Activated CD4-positive, alpha-beta T cell treated with anti-CD3 and anti-CD28 coated beads for 36 hours (primary cell): Measurements from ENCODE around the gene PCDHA13. TPM values are rescaled to one million over a fixed set of nuclear protein-coding genes. Genes with fewer than 3 reads are reported as not detected.
"Not testable (repeated sequence)": the region's sequence is repeated elsewhere in the genome, so short reads cannot be mapped to it uniquely, and the experiment has no call there.

ENCODE experiments used
- ATAC-seq: fragments of 200-7000 bp; cut with Tn5 transposase; one replicate; pipeline ENCODE4 v1.10.0; 2021; ENCODE audit warnings: mild to moderate bottlenecking, moderate library complexity
- CTCF ChIA-PET: fragments of 350-600 bp; sonication (Branson Sonifier 250); formaldehyde crosslinking; loops from one replicate; lab custom pipeline; 2021; ENCODE audit warnings: antibody characterized with exemption; lab: Charles Lee
- POLR2A ChIA-PET: fragments of 350-600 bp; sonication (Branson Sonifier 250); formaldehyde crosslinking; loops from one replicate; lab custom pipeline; 2021; ENCODE audit warnings: antibody characterized with exemption, inconsistent platforms; lab: Charles Lee
- DNase-seq: peaks from one replicate; pipeline ENCODE4 v3.0.0-alpha.2; 2020
- H3K27ac Mint-ChIP-seq: one replicate; pipeline ENCODE4 v1.8.0; 2021; ENCODE audit warnings: mixed read lengths
- H3K27me3 Mint-ChIP-seq: one replicate; pipeline ENCODE4 v1.8.0; 2021; ENCODE audit warnings: mixed read lengths
- H3K36me3 Mint-ChIP-seq: one replicate; pipeline ENCODE4 v1.8.0; 2021; ENCODE audit warnings: low read depth, mixed read lengths
- H3K4me1 Mint-ChIP-seq: one replicate; pipeline ENCODE4 v1.8.0; 2021; ENCODE audit warnings: mixed read lengths
- H3K4me3 Mint-ChIP-seq: one replicate; pipeline ENCODE4 v1.8.0; 2021; ENCODE audit warnings: mild to moderate bottlenecking, moderate library complexity, mixed read lengths
- H3K9me3 Mint-ChIP-seq: one replicate; pipeline ENCODE4 v1.8.0; 2021; ENCODE audit warnings: low read depth, mixed read lengths
- intact Hi-C, 2 experiments: fragments of 100-400 bp; cut with DNase I in 1 of 2; cut with micrococcal nuclease in 1 of 2; formaldehyde crosslinking; loops; one replicate each; pipeline versions ENCODE4 v1.14.2 to v1.15.1; 2022 to 2024; cut with DNase I, micrococcal nuclease
- total RNA-seq, 2 experiments: library from RNA; stranded (reverse); gene quantifications; one replicate each; pipeline ENCODE4 v1.2.3, GENCODE V29; 2021

The PCDHA13 gene
- total RNA-seq, 2 experiments from 2014 or later: not detected

GRCh38 chr5:140875085-140876065 lies 6.5 kb upstream of the PCDHA13 start, which contains the start of gene PCDHA12:
Gene PCDHA12 (plus strand): TSS chr5:140875308. CDS start chr5:140875473, 165 bp downstream.
- no peaks in the 10 kb centered on the region for H3K36me3 Mint-ChIP-seq
- intact Hi-C loops: loop anchor here (5.0 to 10.0 kb wide), 3 partner anchors 52 to 529 kb away; partner anchors contain the start of genes PCDHAC1 (in 1 of the 2), PCDHGA5 (in 1 of the 2), PCDHGA9 (in 1 of the 2) and PCDHGB6 (in 1 of the 2)
- no peak within 1 kb of the TSS for H3K27ac Mint-ChIP-seq
- no peaks in the 10 kb centered on the region for H3K4me1 Mint-ChIP-seq
- ATAC-seq: no peak
- no peak within 1 kb of the TSS for H3K4me3 Mint-ChIP-seq
- peaks cover 19% of the 10 kb centered on the region for H3K9me3 Mint-ChIP-seq
- CTCF ChIA-PET: interaction anchor here (0.8 to 0.9 kb wide), 2 partner anchors 16 to 166 kb away, joined by 3 to 4 read pairs; no protein-coding TSS in a partner anchor
- no peak for DNase-seq
- POLR2A ChIA-PET: no interaction called here
- H3K27me3 Mint-ChIP-seq: peaks cover 38% of the 10 kb centered on the region

- CTCF ChIA-PET: interaction anchor here (0.7 to 0.8 kb wide), 2 partner anchors 47 to 164 kb away, joined by 3 to 4 read pairs; no protein-coding TSS in a partner anchor
- H3K36me3 Mint-ChIP-seq, H3K27ac Mint-ChIP-seq, POLR2A ChIA-PET, H3K4me1 Mint-ChIP-seq, ATAC-seq, H3K4me3 Mint-ChIP-seq, DNase-seq: not testable (repeated sequence)
- H3K27me3 Mint-ChIP-seq: peaks cover 47% of the 10 kb centered on the region
- intact Hi-C loops: loop anchor here (5.0 to 10.0 kb wide), 3 partner anchors 51 to 528 kb away; partner anchors contain the start of genes PCDHAC1 (in 1 of the 2), PCDHGA5 (in 1 of the 2), PCDHGA9 (in 1 of the 2) and PCDHGB6 (in 1 of the 2)
- H3K9me3 Mint-ChIP-seq: peaks cover 26% of the 10 kb centered on the region
These were observed 5.2 kb upstream of the PCDHA13 start for GRCh38 chr5:140876541-140877261.

GRCh38 chr5:140877262-140877581 lies 4.7 kb upstream of the PCDHA13 start:
- Mint-ChIP-seq H3K27ac (no peak overlapping the region), H3K4me3 (no peak overlapping the region), H3K4me1 (no peaks in the 10 kb centered on the region), H3K36me3 (no peaks in the 10 kb centered on the region), H3K27me3 (peaks cover 51% of the 10 kb centered on the region), H3K9me3 (peaks cover 27% of the 10 kb centered on the region)
- DNase-seq (no peak), ATAC-seq (no peak)
- intact Hi-C loops: loop anchor here (5.0 to 10.0 kb wide), 3 partner anchors 50 to 528 kb away; partner anchors contain the start of genes PCDHAC1 (in 1 of the 2), PCDHGA5 (in 1 of the 2), PCDHGA9 (in 1 of the 2) and PCDHGB6 (in 1 of the 2)
- POLR2A ChIA-PET: no interaction called here
- CTCF ChIA-PET: no interaction called here

GRCh38 chr5:140882591-140882899 lies 621 bp downstream of the PCDHA13 start:
- intact Hi-C loops: loop anchor here (1.0 to 10.0 kb wide), 3 partner anchors 35 to 159 kb away; partner anchors contain the start of genes PCDHA7 (in 1 of the 2) and PCDHA9 (in 1 of the 2)
- Mint-ChIP-seq H3K4me1 (no peaks in the 10 kb centered on the region), H3K27ac (no peak overlapping the region)

GRCh38 chr5:140883373-140883772 lies 1.4 kb downstream of the PCDHA13 start:
- no peak overlapping the region for H3K27ac Mint-ChIP-seq
- POLR2A ChIA-PET: no interaction called here
- no peak for DNase-seq
- H3K27me3 Mint-ChIP-seq: peaks cover 34% of the 10 kb centered on the region
- CTCF ChIA-PET: interaction anchor here (1.0 kb wide), 1 partner anchor 9 kb away, joined by 3 read pairs; no protein-coding TSS in a partner anchor
- ATAC-seq: no peak
- H3K36me3 Mint-ChIP-seq: peaks cover 3% of the 10 kb centered on the region
- intact Hi-C loops: loop anchor here (5.0 to 10.0 kb wide), 2 partner anchors 36 to 49 kb away; partner anchors contain the start of genes PCDHA7 (in 1 of the 2) and PCDHA9 (in 1 of the 2)
- H3K4me1 Mint-ChIP-seq: no peaks in the 10 kb centered on the region
- H3K4me3 Mint-ChIP-seq: no peak overlapping the region
- H3K9me3 Mint-ChIP-seq: peaks cover 19% of the 10 kb centered on the region

More at GRCh38 chr5:140882591-140882899, 621 bp downstream of the PCDHA13 start:
- ATAC-seq: no peak
- ChIA-PET POLR2A (no interaction called here), CTCF (interaction anchor here (1.0 kb wide), 1 partner anchor 10 kb away, joined by 3 read pairs; no protein-coding TSS in a partner anchor)
- Mint-ChIP-seq H3K4me3 (no peak overlapping the region), H3K36me3 (peaks cover 3% of the 10 kb centered on the region), H3K9me3 (peaks cover 19% of the 10 kb centered on the region), H3K27me3 (peaks cover 34% of the 10 kb centered on the region)
- DNase-seq: no peak

- POLR2A ChIA-PET: no interaction called here
- Mint-ChIP-seq H3K27ac (no peak overlapping the region), H3K27me3 (peaks cover 31% of the 10 kb centered on the region), H3K9me3 (peaks cover 17% of the 10 kb centered on the region), H3K4me1 (no peaks in the 10 kb centered on the region), H3K4me3 (no peak overlapping the region), H3K36me3 (peaks cover 3% of the 10 kb centered on the region)
- intact Hi-C loops: loop anchor here (5.0 to 10.0 kb wide), 2 partner anchors 37 to 49 kb away; partner anchors contain the start of genes PCDHA7 (in 1 of the 2) and PCDHA9 (in 1 of the 2)
- DNase-seq (no peak), ATAC-seq (no peak)
- CTCF ChIA-PET: interaction anchor here (0.6 kb wide), 1 partner anchor 48 kb away, joined by 4 read pairs; no protein-coding TSS in a partner anchor
These were observed 2.2 kb downstream of the PCDHA13 start for GRCh38 chr5:140883927-140884697.

- Mint-ChIP-seq H3K9me3 (peaks cover 5% of the 10 kb centered on the region), H3K27me3 (peaks cover 8% of the 10 kb centered on the region), H3K27ac (no peak overlapping the region), H3K36me3 (no peaks in the 10 kb centered on the region), H3K4me1 (no peaks in the 10 kb centered on the region), H3K4me3 (no peak overlapping the region)
- intact Hi-C loops: no loop called here
- ChIA-PET POLR2A (no interaction called here), CTCF (interaction anchor here (0.8 kb wide), 1 partner anchor 179 kb away, joined by 3 read pairs; no protein-coding TSS in a partner anchor)
- no peak for DNase-seq
- no peak for ATAC-seq
These were observed 34.4 kb downstream of the PCDHA13 start for GRCh38 chr5:140916325-140916724.

GRCh38 chr5:140923601-140924000 lies 41.7 kb downstream of the PCDHA13 start:
- POLR2A ChIA-PET: no interaction called here
- intact Hi-C loops: no loop called here
- Mint-ChIP-seq H3K9me3 (no peaks in the 10 kb centered on the region), H3K4me3 (no peak overlapping the region), H3K27ac (no peak overlapping the region), H3K36me3 (peaks cover 2% of the 10 kb centered on the region), H3K4me1 (peaks cover 7% of the 10 kb centered on the region), H3K27me3 (peaks cover 48% of the 10 kb centered on the region)
- CTCF ChIA-PET: no interaction called here
- no peak for ATAC-seq
- no peak for DNase-seq

- ChIA-PET POLR2A (no interaction called here), CTCF (interaction anchor here (0.6 to 1.2 kb wide), 4 partner anchors 65 to 586 kb away, joined by 3 to 4 read pairs (median 3); partner anchors contain the start of gene PCDHA8)
- Mint-ChIP-seq H3K4me3 (peak within 1 kb of the TSS; percentile 40), H3K9me3 (no peaks in the 10 kb centered on the region), H3K36me3 (peaks cover 2% of the 10 kb centered on the region), H3K4me1 (peaks cover 7% of the 10 kb centered on the region), H3K27ac (no peak within 1 kb of the TSS), H3K27me3 (peaks cover 52% of the 10 kb centered on the region)
- intact Hi-C loops: loop anchor here (1.0 to 5.0 kb wide), 2 partner anchors 49 to 115 kb away; partner anchors contain the start of gene PCDHA12 (in 1 of the 2)
- DNase-seq (peak; percentile 4), ATAC-seq (peak; percentile 6)
These were observed 44.0 kb downstream of the PCDHA13 start, which contains the start of gene PCDHAC1 for GRCh38 chr5:140925806-140926442. Gene PCDHAC1 (plus strand): TSS chr5:140926299. CDS start chr5:140926893, 594 bp downstream.
